GM21717 (cell line): ENCODE measurements around the gene SAMD9.
"Not testable (repeated sequence)": the region's sequence is repeated elsewhere in the genome, so short reads cannot be mapped to it uniquely, and the experiment has no call there.

ENCODE experiments used
- ATAC-seq: cut with Tn5 transposase; IDR thresholded peaks from one replicate; pipeline ENCODE4 v1.9.1; 2021; ENCODE audit warnings: mild to moderate bottlenecking, moderate library complexity; ENCODE audit not compliant: unreplicated experiment

Gene SAMD9

GRCh38 chr7:93120592-93121549, 3.1 kb upstream of the SAMD9 start:
- ATAC-seq: no peak

GRCh38 chr7:93119191-93119905, 1.6 kb upstream of the SAMD9 start:
- no peak for ATAC-seq

- ATAC-seq: no peak
Measured at GRCh38 chr7:93117327-93117726, 452 bp downstream of the SAMD9 start.

GRCh38 chr7:93115796-93116195, 2.0 kb downstream of the SAMD9 start:
- ATAC-seq: no peak

- ATAC-seq: no peak
Measured at GRCh38 chr7:93108003-93108402, 9.8 kb downstream of the SAMD9 start.

GRCh38 chr7:93097388-93097787, 20.4 kb downstream of the SAMD9 start:
- no peak for ATAC-seq

- ATAC-seq: no peak
Measured at GRCh38 chr7:93092757-93093370, 24.9 kb downstream of the SAMD9 start.

- not testable (repeated sequence) for ATAC-seq
Measured at GRCh38 chr7:93073357-93073756, 44.4 kb downstream of the SAMD9 start.

GRCh38 chr7:93062599-93062998, 55.2 kb downstream of the SAMD9 start:
- no peak for ATAC-seq

- no peak for ATAC-seq
Measured at GRCh38 chr7:93060865-93061264, 56.9 kb downstream of the SAMD9 start.

GRCh38 chr7:93060025-93060424, 57.8 kb downstream of the SAMD9 start:
- ATAC-seq: no peak

- ATAC-seq: not testable (repeated sequence)
Measured at GRCh38 chr7:93056621-93057020, 61.2 kb downstream of the SAMD9 start.

GRCh38 chr7:93055543-93056107, 62.2 kb downstream of the SAMD9 start:
- ATAC-seq: peak; percentile 57

- no peak for ATAC-seq
Measured at GRCh38 chr7:93054975-93055374, 62.8 kb downstream of the SAMD9 start.

GRCh38 chr7:93053949-93054943, 63.5 kb downstream of the SAMD9 start:
- no peak for ATAC-seq

GRCh38 chr7:93053209-93053948, 64.4 kb downstream of the SAMD9 start:
- no peak for ATAC-seq

- no peak for ATAC-seq
Measured at GRCh38 chr7:93051660-93052059, 66.1 kb downstream of the SAMD9 start.
